Stimulated activated CD8-positive, alpha-beta memory T cell treated with anti-CD3 and anti-CD28 coated beads, Interleukin-4, amount 100 ng/mL, for 4 hours (primary cell): ENCODE results near the gene CDH10.

ENCODE experiments used
- DNase-seq, 2 donors: peaks; one replicate each; pipeline ENCODE4 v3.0.0-alpha.2; 2020; ENCODE audit warnings: low read depth in 2 of 2, low spot score in 1 of 2

CDH10 gene

DNA sequence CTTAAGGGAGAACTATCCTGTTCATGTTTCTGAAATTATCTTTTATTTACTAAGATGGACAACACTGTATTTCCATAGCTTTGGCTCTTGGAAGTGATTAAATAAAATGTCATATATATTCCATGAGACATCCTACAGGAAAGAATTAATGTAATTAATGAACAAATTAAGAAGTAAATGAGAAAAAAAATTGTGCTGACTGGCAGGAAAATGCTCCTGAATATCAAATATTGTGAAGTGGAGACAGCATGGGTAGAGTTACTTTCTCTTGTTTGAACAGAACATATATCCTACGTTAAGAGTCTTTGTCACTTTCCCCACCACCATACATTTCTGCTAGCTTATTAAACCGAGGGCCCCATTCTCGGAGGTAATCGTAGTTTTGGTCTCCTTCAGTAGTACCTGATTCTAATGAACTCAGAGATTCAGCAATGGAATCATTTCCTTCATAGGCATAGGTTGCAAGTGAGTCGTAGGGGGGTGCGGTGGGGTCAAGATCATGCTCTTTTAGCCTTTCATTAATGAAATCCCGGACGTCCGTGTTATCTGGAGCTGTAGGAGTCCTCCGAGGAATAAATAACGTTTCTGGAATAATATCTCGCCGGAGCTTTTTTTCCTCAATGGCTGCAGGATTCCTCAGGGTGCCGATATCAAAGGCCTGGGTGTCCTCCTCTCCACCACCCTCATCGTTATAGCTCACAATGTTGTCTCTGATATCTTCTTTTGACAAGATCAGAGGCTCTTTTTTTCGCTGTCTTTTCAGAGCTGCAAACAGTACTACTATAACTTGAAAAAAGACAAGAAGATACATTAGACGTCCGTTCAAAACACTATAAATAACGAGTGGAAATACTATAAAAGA, 157.2 kb downstream of the CDH10 start:
- no peak for DNase-seq

DNA sequence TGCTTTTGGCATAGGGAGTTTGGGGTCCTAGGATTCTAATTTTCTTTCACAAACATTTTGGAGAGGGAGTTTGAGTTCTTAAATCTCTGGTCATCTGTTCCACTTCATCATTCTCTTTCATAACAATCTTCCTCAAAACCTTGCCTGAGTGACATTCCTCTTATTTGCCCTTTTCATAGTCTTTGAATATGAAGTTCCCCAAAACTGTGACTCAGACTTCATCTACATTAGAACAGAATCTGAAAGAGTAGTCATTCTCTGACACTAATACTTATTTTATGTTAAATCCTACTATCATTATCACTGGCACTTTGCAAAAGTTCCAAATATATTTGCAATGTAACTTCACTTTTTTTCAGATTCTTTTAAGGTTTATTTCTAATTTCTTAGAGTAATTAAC, 163.8 kb downstream of the CDH10 start:
- no peak for DNase-seq

DNA sequence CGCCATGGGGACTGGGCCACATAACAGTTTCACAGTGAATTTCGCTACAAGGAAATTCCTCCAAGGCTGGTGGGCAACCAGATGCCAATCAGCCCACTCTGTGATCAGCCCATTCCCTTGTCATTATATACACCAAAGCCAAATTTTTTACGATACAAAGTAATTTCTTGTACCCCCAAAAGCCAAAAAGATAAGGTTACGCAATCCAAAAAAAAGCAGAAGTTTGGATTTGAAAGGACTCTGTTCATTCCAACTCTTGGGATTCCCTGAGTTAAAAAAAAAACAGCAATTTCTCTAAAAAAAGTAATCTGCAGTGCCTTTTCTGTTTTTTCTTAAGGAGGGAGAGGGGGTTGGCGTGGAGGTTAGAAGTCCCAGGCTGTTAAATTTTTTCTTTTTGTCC, 166.8 kb downstream of the CDH10 start:
- DNase-seq, result no peak

DNA sequence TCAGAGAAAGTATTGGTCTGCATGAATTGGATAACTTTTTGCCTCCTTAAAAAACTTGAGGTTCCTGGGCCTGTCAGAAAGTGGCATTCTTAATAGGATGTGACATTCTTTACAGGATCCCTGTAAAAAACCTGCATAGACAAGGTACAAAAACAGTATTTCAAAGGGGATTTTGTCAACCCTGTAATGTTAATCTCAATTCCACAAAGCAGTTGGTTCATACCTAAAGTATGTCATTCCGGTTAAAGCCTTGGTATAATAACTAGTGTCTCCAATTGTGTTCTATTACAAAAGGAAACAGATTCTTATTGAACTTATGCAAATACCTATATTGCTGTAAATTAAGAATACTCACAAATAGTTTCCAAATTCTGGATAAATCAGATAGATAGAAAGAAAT, 169.7 kb downstream of the CDH10 start:
- DNase-seq, result no peak

DNA sequence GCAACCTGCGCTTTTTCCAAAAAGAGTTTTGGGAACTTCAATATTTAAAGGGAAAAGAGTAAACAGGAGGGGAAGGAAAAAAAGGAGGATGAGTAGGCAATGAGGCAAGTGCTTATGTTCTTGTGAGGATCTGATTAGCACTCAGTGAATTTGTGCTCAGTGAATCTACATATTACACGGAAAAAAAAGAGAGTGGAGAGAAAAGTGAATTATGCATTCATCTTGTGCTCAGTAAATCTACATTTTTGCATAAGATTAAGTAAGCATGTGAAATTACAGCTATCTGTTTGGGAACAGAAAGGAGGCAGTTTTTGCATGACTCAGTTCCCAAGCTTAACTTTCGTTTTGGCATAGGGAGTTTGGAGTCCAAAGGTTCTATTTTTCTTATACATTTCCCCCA, 170.1 kb downstream of the CDH10 start:
- no peak for DNase-seq

DNA sequence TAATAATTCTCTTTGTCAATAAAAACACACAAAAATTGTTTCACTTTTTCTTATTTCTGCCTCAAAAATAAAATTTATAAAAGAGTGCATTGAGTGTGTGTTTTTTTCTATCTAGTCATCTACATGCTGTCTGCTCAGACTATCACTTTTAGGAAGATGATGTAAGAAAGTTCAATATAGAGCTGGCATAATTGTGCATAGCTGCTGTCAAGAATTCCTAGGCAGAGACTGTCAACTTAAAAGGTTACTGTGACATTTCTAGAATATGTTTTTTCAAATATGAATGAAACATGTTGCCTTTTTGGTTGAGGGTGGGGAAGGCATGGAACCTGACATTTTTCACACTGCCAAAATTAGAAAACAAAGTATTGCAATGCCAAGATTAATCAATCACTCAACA, 172.3 kb downstream of the CDH10 start:
- DNase-seq, result no peak

DNA sequence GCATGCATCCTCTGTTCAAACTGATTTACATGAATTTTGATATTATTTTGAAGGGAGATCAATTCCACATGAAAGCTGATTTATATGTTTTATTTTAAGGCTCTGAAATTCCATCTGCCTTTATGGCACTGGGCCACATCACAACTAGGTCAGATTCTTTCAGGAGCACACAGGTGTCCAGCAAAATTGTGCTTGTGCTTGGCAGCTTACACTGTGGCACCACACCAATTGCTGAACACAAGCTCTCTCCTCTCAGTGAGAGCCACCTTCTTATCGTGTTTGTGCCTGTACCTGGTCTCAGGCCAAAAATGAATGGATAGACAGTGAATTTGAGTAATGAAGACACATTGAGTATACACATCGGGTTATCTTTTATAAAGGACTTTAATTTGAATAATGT, 200.4 kb downstream of the CDH10 start:
- DNase-seq, result no peak

DNA sequence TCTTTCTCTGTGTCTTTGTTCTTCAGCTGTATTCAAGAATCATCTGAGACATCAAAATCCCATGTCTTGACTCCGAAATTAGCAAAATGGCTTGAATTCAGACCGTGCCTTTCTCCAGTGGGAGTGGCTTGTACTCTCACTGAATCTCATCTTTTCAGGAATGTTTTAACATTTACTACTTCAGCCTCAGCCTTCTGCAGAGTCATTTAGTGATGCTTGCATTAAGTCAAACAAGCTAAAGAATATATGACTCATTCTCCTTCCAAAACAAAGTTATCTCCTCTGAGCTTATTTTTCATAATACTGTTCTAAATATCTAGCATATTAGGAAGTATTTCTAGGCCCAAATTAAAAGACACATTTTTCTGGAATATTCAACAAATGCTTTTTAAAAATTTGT, 205.3 kb downstream of the CDH10 start:
- DNase-seq, result no peak
